GM06990 (cell line): ENCODE results near the gene ZBTB22.

Experiments
- DNase-seq: peaks from one replicate; pipeline ENCODE4 v3.0.0-alpha.2; 2011; ENCODE audit not compliant: insufficient read length; ENCODE audit errors: extremely low read depth
- H3K27me3 ChIP-seq: replicated peaks from 2 replicates; pipeline ENCODE4 v1.6.0; 2011; ENCODE audit warnings: low read length; ENCODE audit not compliant: control insufficient read depth, insufficient read depth
- H3K36me3 ChIP-seq: 2 replicates; pipeline ENCODE4 v1.5.1; 2011; ENCODE audit warnings: low read length; ENCODE audit not compliant: control insufficient read depth, insufficient read depth
- H3K4me3 ChIP-seq: replicated peaks from 2 replicates; pipeline ENCODE4 v1.5.1; 2011; ENCODE audit warnings: low read depth, mild to moderate bottlenecking, control low read depth, low read length
- CTCF ChIP-seq: IDR thresholded peaks from 2 replicates; pipeline ENCODE4 v1.5.1; 2011; ENCODE audit warnings: low read length, control low read depth, mild to moderate bottlenecking, inconsistent platforms; ENCODE audit not compliant: insufficient read depth, poor library complexity, severe bottlenecking

ZBTB22 gene

GRCh38 chr6:33324125-33324524, 6.6 kb upstream of the ZBTB22 start:
- H3K27me3 ChIP-seq: no peaks in the 10 kb centered on the region
- no peak for DNase-seq
- peaks cover 19% of the 10 kb centered on the region for H3K36me3 ChIP-seq
- peak overlapping the region; percentile 67 for H3K4me3 ChIP-seq
- no peak for TF ChIP-seq CTCF

- no peaks in the 10 kb centered on the region for H3K27me3 ChIP-seq
- peaks cover 23% of the 10 kb centered on the region for H3K36me3 ChIP-seq
- peak overlapping the region; percentile 67 for H3K4me3 ChIP-seq
- DNase-seq: no peak
- no peak for TF ChIP-seq CTCF
These were observed 6.0 kb upstream of the ZBTB22 start for GRCh38 chr6:33323623-33323948.

- no peak for TF ChIP-seq CTCF
- Histone ChIP-seq H3K36me3 (peaks cover 23% of the 10 kb centered on the region), H3K4me3 (peak overlapping the region; percentile 97), H3K27me3 (no peaks in the 10 kb centered on the region)
- DNase-seq: no peak
These were observed 3.7 kb upstream of the ZBTB22 start for GRCh38 chr6:33321227-33321626.

GRCh38 chr6:33320315-33321181, 3.0 kb upstream of the ZBTB22 start:
- no peak overlapping the region for H3K4me3 ChIP-seq
- DNase-seq: no peak
- no peaks in the 10 kb centered on the region for H3K27me3 ChIP-seq
- H3K36me3 ChIP-seq: peaks cover 25% of the 10 kb centered on the region
- TF ChIP-seq CTCF: no peak

GRCh38 chr6:33319939-33320314, 2.4 kb upstream of the ZBTB22 start:
- Histone ChIP-seq H3K27me3 (no peaks in the 10 kb centered on the region), H3K4me3 (no peak overlapping the region), H3K36me3 (peaks cover 25% of the 10 kb centered on the region)
- no peak for TF ChIP-seq CTCF
- no peak for DNase-seq
